H1 (cell line): ENCODE measurements around the gene MGAT5B. TPM values are rescaled to one million over a fixed set of nuclear protein-coding genes. Genes with fewer than 3 reads are reported as not detected.

Experiments used
- CTCF ChIA-PET: fragments of 300-600 bp; sonication (Branson Sonifier 250); formaldehyde crosslinking; loops from one replicate; lab custom pipeline; 2021; ENCODE audit not compliant: partially characterized antibody; lab: Charles Lee
- POLR2A ChIA-PET: fragments of 300-600 bp; sonication (Branson Sonifier 250); formaldehyde crosslinking; loops from one replicate; lab custom pipeline; 2021; ENCODE audit warnings: inconsistent platforms; ENCODE audit not compliant: partially characterized antibody; lab: Charles Lee
- DNase-seq, 2 experiments: peaks; one replicate each; pipeline versions ENCODE4 v3.0.0 to v3.0.0-alpha.2; 2010 to 2022; ENCODE audit warnings: low spot score in 2 of 2, low read depth in 1 of 2, mixed read lengths in 1 of 2
- FAIRE-seq: peaks from 2 replicates; lab custom pipeline; 2011; peaks lifted over from hg19 to GRCh38; lab: Jason Lieb, UNC
- H2AFZ ChIP-seq: 2 replicates; pipeline ENCODE4 v1.8.1; 2012; ENCODE audit warnings: low read length, inconsistent platforms
- H2AK5ac ChIP-seq: 2 replicates; pipeline ENCODE4 v1.6.1; 2013; ENCODE audit warnings: low read depth, low read length
- H2BK120ac ChIP-seq: replicated peaks from 2 replicates; pipeline ENCODE3; 2013; ENCODE audit warnings: low read depth, low read length, inconsistent platforms
- H2BK12ac ChIP-seq: 2 replicates; pipeline ENCODE4 v1.6.1; 2013; ENCODE audit warnings: low read depth, low read length
- H2BK15ac ChIP-seq: 2 replicates; pipeline ENCODE4 v1.6.1; 2013; ENCODE audit warnings: low read length
- H2BK20ac ChIP-seq: 2 replicates; pipeline ENCODE4 v1.6.1; 2013; ENCODE audit warnings: low read length
- H2BK5ac ChIP-seq: 2 replicates; pipeline ENCODE4 v1.6.1; 2013; ENCODE audit warnings: low read depth, low read length
- H3K14ac ChIP-seq: 2 replicates; pipeline ENCODE4 v1.6.1; 2013; ENCODE audit warnings: inconsistent platforms; ENCODE audit not compliant: insufficient read length
- H3K18ac ChIP-seq: 2 replicates; pipeline ENCODE4 v1.6.1; 2013; ENCODE audit warnings: low read length; ENCODE audit errors: extremely low read depth
- H3K23ac ChIP-seq: 2 replicates; pipeline ENCODE4 v1.6.1; 2013; ENCODE audit warnings: inconsistent platforms; ENCODE audit not compliant: insufficient read length
- H3K23me2 ChIP-seq: 2 replicates; pipeline ENCODE4 v1.6.1; 2013; ENCODE audit warnings: low read depth, low read length
- H3K27ac ChIP-seq: 2 replicates; pipeline ENCODE4 v1.6.1; 2011; ENCODE audit warnings: low read depth, low read length, inconsistent platforms
- H3K27me3 ChIP-seq, 4 experiments: replicated peaks in 1 of 4; 1 replicate in 1 of 4; 2 replicates in 3 of 4; pipeline versions ENCODE4 v1.6.1 to v1.8.1; 2011 to 2013; ENCODE audit warnings: low read length in 3 of 4, mild to moderate bottlenecking in 3 of 4, inconsistent platforms in 2 of 4, mixed read lengths in 2 of 4, moderate library complexity in 1 of 4; ENCODE audit not compliant: control insufficient read depth in 3 of 4, insufficient read depth in 3 of 4; ENCODE audit errors: extremely low read depth in 1 of 4
- H3K36me3 ChIP-seq, 4 experiments: 2 replicates each; pipeline versions ENCODE4 v1.6.1 to v1.8.1; 2011 to 2013; ENCODE audit warnings: mild to moderate bottlenecking in 4 of 4, low read length in 3 of 4, moderate library complexity in 2 of 4, control low read depth in 1 of 4, inconsistent platforms in 1 of 4; ENCODE audit not compliant: insufficient read depth in 4 of 4, control insufficient read depth in 2 of 4
- H3K4ac ChIP-seq: replicated peaks from 2 replicates; pipeline ENCODE3; 2013; ENCODE audit warnings: low read length, low read depth, mixed read lengths, inconsistent platforms; ENCODE audit not compliant: insufficient read length
- H3K4me1 ChIP-seq, 4 experiments: replicated peaks in 1 of 4; 1 replicate in 1 of 4; 2 replicates in 3 of 4; pipeline versions ENCODE4 v1.6.1 to v1.8.1; 2011 to 2013; ENCODE audit warnings: low read length in 3 of 4, inconsistent platforms in 2 of 4, mixed read lengths in 1 of 4; ENCODE audit not compliant: insufficient read depth in 4 of 4, control insufficient read depth in 3 of 4
- H3K4me2 ChIP-seq, 2 experiments: 2 replicates each; pipeline versions ENCODE4 v1.6.1 to v1.8.1; 2011 to 2013; ENCODE audit warnings: low read depth in 2 of 2, low read length in 2 of 2, control low read depth in 1 of 2, inconsistent platforms in 1 of 2, mild to moderate bottlenecking in 1 of 2; ENCODE audit not compliant: insufficient read depth in 1 of 2
- H3K4me3 ChIP-seq, 4 experiments: fragments of 200-600, 300-600 bp in 1 of 4; sonication (generic), shearing (Covaris generic), sonication (Bioruptor Twin) in 1 of 4; 2 replicates each; pipeline versions ENCODE4 v1.5.1 to v1.8.1; 2011 to 2016; ENCODE audit warnings: low read length in 4 of 4, low read depth in 3 of 4, control low read depth in 2 of 4, inconsistent platforms in 2 of 4, mild to moderate bottlenecking in 2 of 4, mixed read lengths in 1 of 4, moderate library complexity in 1 of 4; ENCODE audit not compliant: insufficient read depth in 2 of 4; ENCODE audit errors: extremely low read depth in 1 of 4
- H3K56ac ChIP-seq: replicated peaks from 2 replicates; pipeline ENCODE3; 2013; ENCODE audit warnings: low read depth, mild to moderate bottlenecking, mixed read lengths, low read length, inconsistent platforms; ENCODE audit not compliant: insufficient read length
- H3K79me1 ChIP-seq: 2 replicates; pipeline ENCODE4 v1.6.1; 2013; ENCODE audit warnings: low read depth, low read length, control low read depth
- H3K79me2 ChIP-seq, 2 experiments: 2 replicates each; pipeline versions ENCODE4 v1.6.1 to v1.8.1; 2012 to 2013; ENCODE audit warnings: low read length in 2 of 2, mild to moderate bottlenecking in 2 of 2, inconsistent platforms in 1 of 2; ENCODE audit not compliant: insufficient read depth in 2 of 2, control insufficient read depth in 1 of 2
- H3K9ac ChIP-seq, 4 experiments: replicated peaks in 1 of 4; 1 replicate in 1 of 4; 2 replicates in 3 of 4; pipeline versions ENCODE4 v1.6.1 to v1.8.1; 2011 to 2013; ENCODE audit warnings: low read depth in 3 of 4, low read length in 3 of 4, control low read depth in 2 of 4, mild to moderate bottlenecking in 2 of 4, moderate library complexity in 2 of 4, inconsistent platforms in 1 of 4; ENCODE audit errors: extremely low read depth in 1 of 4
- H3K9me3 ChIP-seq, 2 experiments: 2 replicates each; pipeline versions ENCODE4 v1.6.1 to v1.8.1; 2012 to 2013; ENCODE audit warnings: mild to moderate bottlenecking in 2 of 2, moderate library complexity in 2 of 2, control low read depth in 1 of 2, inconsistent platforms in 1 of 2, low read depth in 1 of 2, low read length in 1 of 2, mixed read lengths in 1 of 2; ENCODE audit not compliant: insufficient read depth in 2 of 2
- H4K20me1 ChIP-seq, 2 experiments: replicated peaks in 1 of 2; 2 replicates each; pipeline versions ENCODE3 to v1.8.1; 2011 to 2013; ENCODE audit warnings: inconsistent platforms in 2 of 2, low read length in 2 of 2, mild to moderate bottlenecking in 1 of 2; ENCODE audit not compliant: insufficient read depth in 2 of 2, control insufficient read depth in 1 of 2
- H4K5ac ChIP-seq: 2 replicates; pipeline ENCODE4 v1.6.1; 2013; ENCODE audit warnings: low read length, low read depth, mixed read lengths, inconsistent platforms; ENCODE audit not compliant: insufficient read length
- H4K8ac ChIP-seq: 2 replicates; pipeline ENCODE4 v1.8.0; 2013; ENCODE audit warnings: mild to moderate bottlenecking, moderate library complexity, low read length, inconsistent platforms; ENCODE audit not compliant: insufficient read depth; ENCODE audit errors: extremely low read depth
- H4K91ac ChIP-seq: replicated peaks from 2 replicates; pipeline ENCODE3; 2013; ENCODE audit warnings: low read length, mixed read lengths, inconsistent platforms; ENCODE audit not compliant: insufficient read length
- ATF2 ChIP-seq: IDR thresholded peaks from 2 replicates; pipeline ENCODE4 v1.6.1; 2012; ENCODE audit warnings: low read length, inconsistent platforms
- BCL11A ChIP-seq, 2 experiments: IDR thresholded peaks; one replicate each; pipeline ENCODE4 v1.6.1; 2011; ENCODE audit warnings: low read depth in 2 of 2, low read length in 2 of 2, mild to moderate bottlenecking in 2 of 2
- CBX8 ChIP-seq: fragments of 300-800, 300-1000 bp; sonication (generic); IDR thresholded peaks from 2 replicates; pipeline ENCODE4 v1.7.1; 2016; ENCODE audit warnings: low read depth, low read length, borderline replicate concordance
- CREB1 ChIP-seq: IDR thresholded peaks from 2 replicates; pipeline ENCODE4 v1.6.1; 2012; ENCODE audit warnings: inconsistent platforms
- FOSL1 ChIP-seq: IDR thresholded peaks from 2 replicates; pipeline ENCODE4 v1.6.1; 2011; ENCODE audit warnings: mild to moderate bottlenecking, low read depth, low read length, moderate library complexity; ENCODE audit not compliant: insufficient read depth
- GTF2F1 ChIP-seq: IDR thresholded peaks from 2 replicates; pipeline ENCODE4 v1.6.1; 2012; ENCODE audit warnings: low read depth, low read length, improper control_type of control experiment, borderline replicate concordance
- MAFK ChIP-seq: IDR thresholded peaks from 2 replicates; pipeline ENCODE4 v1.6.1; 2012; ENCODE audit warnings: low read depth, mild to moderate bottlenecking, improper control_type of control experiment, low read length
- POLR2AphosphoS5 ChIP-seq: IDR thresholded peaks from 2 replicates; pipeline ENCODE4 v1.6.1; 2011; ENCODE audit warnings: low read depth, low read length
- POU5F1 ChIP-seq: IDR thresholded peaks from 2 replicates; pipeline ENCODE4 v1.6.1; 2011; ENCODE audit warnings: low read depth, mild to moderate bottlenecking, low read length, moderate library complexity
- RAD21 ChIP-seq, 2 experiments: IDR thresholded peaks in 1 of 2; conservative IDR thresholded peaks in 1 of 2; 2 replicates each; pipeline ENCODE4 v1.6.1; 2011; ENCODE audit warnings: low read depth in 2 of 2, low read length in 2 of 2, improper control_type of control experiment in 1 of 2, inconsistent platforms in 1 of 2, mild to moderate bottlenecking in 1 of 2, moderate library complexity in 1 of 2
- SAP30 ChIP-seq: fragments of 300-600 bp; sonication (generic); IDR thresholded peaks from 2 replicates; pipeline ENCODE4 v1.7.1; 2012; ENCODE audit warnings: low read length, moderate library complexity, mild to moderate bottlenecking, inconsistent platforms; ENCODE audit not compliant: insufficient read depth, insufficient replicate concordance
- WGBS, 2 experiments: shearing (Covaris generic) in 1 of 2; methylation state at CpG; one replicate each; pipeline versions ENCODE4 v1.1.6 to v1.1.7; 2013 to 2015; ENCODE audit warnings: low lambda C conversion rate in 2 of 2, mixed read lengths in 2 of 2, inconsistent platforms in 1 of 2, low coverage in 1 of 2, missing lambda C conversion rate in 1 of 2; ENCODE audit not compliant: insufficient replicate concordance in 2 of 2, insufficient coverage in 1 of 2, insufficient read length in 1 of 2; ENCODE audit errors: extremely low coverage in 1 of 2, missing lambda C conversion rate in 1 of 2; 5-methylcytosine and 5-hydroxymethylcytosine counted together
- polyA plus RNA-seq, 7 experiments: library from polyadenylated mRNA; depleted of rRNA in 3 of 7; stranded (reverse) in 5 of 7; unstranded in 2 of 7; fragments of >200 nt in 5 of 7; fragments of 200-250 nt in 2 of 7; gene quantifications; 1 replicate in 5 of 7; 2 replicates in 1 of 7; 4 replicates in 1 of 7; pipeline versions ENCODE4 v1.2.1 to v1.2.3, GENCODE V29; 2011 to 2013; ENCODE audit warnings: missing spikeins in 2 of 7, mixed read lengths in 2 of 7
- total RNA-seq: library from RNA; stranded (reverse); fragmentation: NEBNext Ultra II Directional; extraction: Animal tissue kit (Norgen Biotek cat#: 25700); gene quantifications from 2 replicates; pipeline ENCODE4 v1.2.1, GENCODE V29; 2021

The MGAT5B gene
- total and polyA plus RNA-seq, 2 of the 8 experiments (the other 6 are each of a cell fraction or from before 2014, with no cell fraction given): 7.9 to 8.2 TPM

GRCh38 chr17:76830987-76831715 is 37.1 kb upstream of the MGAT5B start:
- H4K5ac ChIP-seq: no peak overlapping the region
- DNase-seq: no peak
- no peaks in the 10 kb centered on the region for H3K36me3 ChIP-seq
- H2BK12ac ChIP-seq: no peak overlapping the region
- H2AK5ac ChIP-seq: no peak overlapping the region
- H3K23ac ChIP-seq: no peak overlapping the region
- no peak overlapping the region for H4K91ac ChIP-seq
- H3K56ac ChIP-seq: no peak overlapping the region
- no peak overlapping the region for H2BK5ac ChIP-seq
- H3K4ac ChIP-seq: no peak overlapping the region
- no peak overlapping the region for H3K4me2 ChIP-seq
- H3K18ac ChIP-seq: no peak overlapping the region
- no peak overlapping the region for H3K27ac ChIP-seq
- no peak overlapping the region for H2BK20ac ChIP-seq
- H3K9me3 ChIP-seq: no peaks in the 10 kb centered on the region
- ChIA-PET POLR2A (no interaction called here), CTCF (no interaction called here)
- no peaks in the 10 kb centered on the region for H3K23me2 ChIP-seq
- no peak overlapping the region for H2AFZ ChIP-seq
- H3K4me1 ChIP-seq: no peaks in the 10 kb centered on the region
- no peaks in the 10 kb centered on the region for H3K79me2 ChIP-seq
- H3K14ac ChIP-seq: no peak overlapping the region
- H4K8ac ChIP-seq: no peak overlapping the region
- no peak overlapping the region for H2BK120ac ChIP-seq
- 92% methylated on average over 10 of the region's 10 CpGs; no CpG with 5 or more reads in 1 of the 2 experiments for WGBS, 2 experiments
- peaks cover 0 to 2% (median 0%) of the 10 kb centered on the region in 4 experiments; a peak in 1 of 7 replicates for H3K27me3 ChIP-seq
- H3K4me3 ChIP-seq: no peak overlapping the region
- no peak for FAIRE-seq
- H3K79me1 ChIP-seq: no peaks in the 10 kb centered on the region
- H4K20me1 ChIP-seq: no peaks in the 10 kb centered on the region
- H2BK15ac ChIP-seq: no peak overlapping the region
- no peak overlapping the region for H3K9ac ChIP-seq
- TF ChIP-seq GTF2F1 (no peak), CREB1 (no peak), POU5F1 (no peak), FOSL1 (no peak), CBX8 (no peak), RAD21 (IDR thresholded peaks at IDR 0.05 in 1 of 2, conservative IDR thresholded peaks at IDR 0.05 in 1 of 2; ENCODE audit: low read depth in 2 of 2, low read length in 2 of 2) (no peak), SAP30 (no peak), POLR2AphosphoS5 (no peak), ATF2 (no peak), MAFK (no peak), BCL11A (IDR thresholded peaks at IDR 0.05; ENCODE audit: low read depth in 2 of 2, low read length in 2 of 2) (no peak)
